NCI-H345 (cell line): ENCODE data around the gene ZNF385B.
"Not testable (repeated sequence)": the region's sequence is repeated elsewhere in the genome, so short reads cannot be mapped to it uniquely, and the experiment has no call there.

Source experiments
- DNase-seq: peaks from one replicate; lab custom pipeline; 2025; lab: John Stamatoyannopoulos, UW

Gene ZNF385B

DNA sequence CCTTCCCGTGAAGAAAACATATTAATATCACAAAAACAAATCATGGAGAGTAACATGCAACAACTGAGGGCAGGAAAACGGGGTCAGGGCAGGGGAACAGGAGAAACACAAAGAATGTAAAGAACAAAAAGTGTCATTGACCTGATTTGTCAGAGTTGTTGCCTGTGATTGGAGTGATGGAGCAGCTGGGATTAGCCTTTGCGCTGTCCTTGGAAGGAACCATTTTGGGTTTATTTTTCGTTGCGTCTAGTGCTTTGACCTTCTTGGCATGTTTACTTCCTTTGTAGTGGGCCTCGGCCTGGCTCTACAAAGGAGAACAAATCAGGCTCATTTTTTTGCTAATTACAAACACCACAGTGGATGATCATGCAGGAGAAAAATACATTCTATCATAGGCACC lies 378.3 kb downstream of the ZNF385B start:
- no peak for DNase-seq

DNA sequence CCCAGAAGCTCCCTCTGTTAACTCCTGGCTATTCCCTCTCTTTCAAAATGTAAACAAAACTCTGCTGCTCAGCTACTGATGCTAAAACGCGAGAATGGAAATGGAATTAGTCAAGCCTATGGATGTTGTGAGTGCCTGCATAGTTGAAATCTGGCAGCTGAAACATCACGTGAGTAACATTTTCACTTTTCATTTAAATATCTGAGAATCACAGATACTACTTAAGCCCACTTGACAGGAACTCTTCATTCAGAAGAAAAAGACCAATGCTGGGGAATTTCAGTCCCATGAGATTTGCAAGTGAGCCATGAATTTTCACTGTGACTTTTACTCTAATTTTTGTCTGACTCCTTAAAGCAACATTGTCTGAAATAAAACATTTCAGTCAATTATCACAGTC lies 381.5 kb downstream of the ZNF385B start:
- DNase-seq: no peak

DNA sequence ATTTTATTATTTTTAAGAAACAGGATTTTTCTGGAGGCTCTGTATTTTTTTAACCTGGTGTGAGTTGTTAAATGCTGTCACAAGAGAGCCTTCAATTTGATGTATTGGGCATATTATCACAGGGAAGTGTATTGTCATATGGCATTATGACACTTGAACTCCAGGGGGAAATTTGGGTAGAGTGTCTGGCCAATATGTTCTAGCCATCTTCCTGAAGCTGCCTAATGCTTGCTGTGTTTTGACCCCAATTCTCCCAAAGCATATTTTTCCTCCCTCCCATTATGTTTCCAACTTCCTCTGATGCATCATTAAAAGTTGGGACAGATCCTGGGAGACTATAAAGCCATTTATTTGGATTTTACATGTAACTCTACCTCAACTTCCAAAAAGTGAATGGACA lies 382.6 kb downstream of the ZNF385B start:
- DNase-seq: no peak

DNA sequence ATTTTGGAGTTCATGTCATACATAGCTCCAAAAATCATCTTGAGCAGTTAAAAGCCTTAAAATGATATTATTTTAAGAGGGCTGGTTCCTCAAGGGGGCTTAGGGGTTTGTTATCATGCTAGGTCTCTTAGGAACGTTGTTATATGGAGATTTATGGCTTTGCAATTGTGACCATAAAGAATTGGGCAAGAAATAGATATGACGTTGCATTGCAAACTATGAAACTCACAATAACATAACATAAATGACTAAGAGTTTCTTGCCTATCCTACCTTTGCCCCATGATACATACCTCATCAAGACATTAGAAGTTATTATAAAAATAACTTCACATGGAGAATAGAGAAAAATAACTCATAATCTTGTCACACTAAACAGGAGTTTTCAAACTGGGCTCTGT lies 390.4 kb downstream of the ZNF385B start:
- DNase-seq: no peak

DNA sequence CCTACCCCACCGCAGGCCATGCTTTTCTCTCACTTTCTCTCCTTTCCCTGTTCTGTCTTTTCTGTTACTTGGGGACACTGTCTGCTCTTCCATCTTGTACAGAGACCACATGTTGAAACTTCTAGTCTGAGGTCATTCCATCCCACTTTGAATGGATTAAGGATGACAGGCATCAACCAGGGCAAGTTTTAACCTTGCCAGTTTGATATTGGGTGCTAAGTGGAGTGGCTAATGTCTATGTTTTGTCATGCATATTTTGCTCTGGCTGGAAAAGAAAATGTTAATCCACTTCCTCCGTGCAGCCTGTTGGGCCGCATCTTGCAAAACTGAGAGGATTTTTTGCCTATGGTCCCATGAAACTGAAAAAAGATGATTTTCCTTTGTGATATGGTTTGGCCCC lies 391.3 kb downstream of the ZNF385B start:
- no peak for DNase-seq

DNA sequence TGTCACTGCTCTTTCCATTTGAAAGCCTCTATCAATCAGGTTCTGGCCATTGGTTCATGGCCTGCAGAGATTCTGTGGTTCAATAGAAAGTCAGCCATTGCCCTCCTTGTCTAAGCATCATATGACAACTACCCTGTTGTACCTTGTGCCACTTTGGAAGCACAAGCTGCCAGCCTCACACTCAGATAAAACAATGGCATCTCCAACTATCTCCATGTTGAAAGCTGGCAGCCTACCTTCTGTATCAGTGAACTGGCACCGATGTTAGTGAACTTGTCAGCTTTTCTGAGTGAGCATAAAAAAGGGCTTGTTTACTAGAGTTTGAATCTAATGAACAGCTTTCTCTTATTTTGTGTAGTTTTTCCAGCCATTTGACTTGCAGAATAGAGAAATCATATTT lies 393.5 kb downstream of the ZNF385B start:
- DNase-seq: no peak

DNA sequence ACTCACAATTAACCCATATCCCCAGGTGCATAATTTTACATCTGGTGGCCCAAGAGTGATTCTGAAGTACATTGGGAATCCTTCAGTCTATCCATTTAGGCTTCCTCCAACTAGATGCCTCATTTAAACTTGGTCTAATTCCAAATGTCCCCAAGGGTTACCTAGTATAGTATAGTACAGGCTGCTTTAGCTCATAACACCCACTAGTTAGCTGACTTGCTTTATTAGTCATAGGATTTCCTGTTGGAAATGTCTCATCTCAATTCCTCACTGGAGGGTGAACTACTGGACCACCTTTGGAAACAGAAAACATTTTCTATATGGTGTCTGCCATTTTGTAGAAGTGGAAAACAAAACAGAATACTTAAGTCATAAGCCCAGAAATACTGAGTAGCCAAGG lies 394.3 kb downstream of the ZNF385B start:
- no peak for DNase-seq

DNA sequence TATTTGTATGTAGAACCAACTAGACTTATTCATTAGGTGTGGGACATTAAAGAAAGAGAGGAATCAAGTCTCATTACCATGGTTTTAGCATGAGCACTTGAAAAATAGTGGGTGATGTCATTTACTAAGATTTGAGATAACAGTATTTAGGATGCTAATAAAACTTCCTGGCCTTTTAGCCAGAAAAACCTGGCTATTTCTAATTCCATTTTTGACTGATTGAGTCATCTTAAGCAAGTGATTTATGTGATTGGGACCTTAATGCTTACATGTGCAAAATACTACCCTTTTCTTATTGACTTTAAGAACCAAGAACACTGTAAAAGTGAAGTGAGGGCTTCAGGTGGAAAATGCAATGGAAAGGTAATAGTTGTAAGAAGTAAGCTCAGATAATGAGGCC lies 400.0 kb downstream of the ZNF385B start:
- no peak for DNase-seq

DNA sequence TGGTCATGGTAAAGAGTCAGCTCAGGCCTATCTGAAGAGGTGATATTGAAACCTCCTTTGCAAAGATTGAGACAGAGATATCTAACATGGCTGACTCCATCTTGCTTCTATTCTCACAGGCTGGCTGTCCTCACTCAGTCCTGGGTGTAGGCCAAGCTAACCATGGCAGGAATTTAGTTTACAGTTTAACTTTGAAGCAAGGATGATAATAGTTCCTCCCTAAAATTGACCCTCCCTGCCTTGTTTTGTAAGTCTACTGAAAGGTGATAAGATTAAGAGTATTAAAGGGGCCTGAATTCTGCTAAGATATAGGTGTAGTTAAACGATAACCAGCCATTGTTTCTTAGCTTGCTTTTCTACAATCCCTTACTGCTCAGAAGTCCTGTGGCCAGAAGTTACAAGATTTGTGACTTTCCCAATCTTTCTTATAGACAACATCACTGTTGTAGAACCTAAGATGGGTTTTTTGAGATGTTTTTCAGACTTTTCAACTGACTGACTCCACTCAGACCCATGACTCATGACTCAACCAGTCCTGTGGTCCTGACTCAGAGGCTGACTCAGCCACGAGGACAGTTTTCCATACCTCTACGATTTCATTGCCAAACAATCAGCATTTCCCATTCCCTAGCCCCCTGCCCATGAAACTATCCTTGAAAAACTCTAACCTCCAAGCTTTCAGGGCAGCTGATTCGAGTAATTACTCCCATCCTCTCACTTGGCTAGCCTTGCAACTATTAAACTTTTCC lies 401.1 kb downstream of the ZNF385B start:
- DNase-seq: no peak

DNA sequence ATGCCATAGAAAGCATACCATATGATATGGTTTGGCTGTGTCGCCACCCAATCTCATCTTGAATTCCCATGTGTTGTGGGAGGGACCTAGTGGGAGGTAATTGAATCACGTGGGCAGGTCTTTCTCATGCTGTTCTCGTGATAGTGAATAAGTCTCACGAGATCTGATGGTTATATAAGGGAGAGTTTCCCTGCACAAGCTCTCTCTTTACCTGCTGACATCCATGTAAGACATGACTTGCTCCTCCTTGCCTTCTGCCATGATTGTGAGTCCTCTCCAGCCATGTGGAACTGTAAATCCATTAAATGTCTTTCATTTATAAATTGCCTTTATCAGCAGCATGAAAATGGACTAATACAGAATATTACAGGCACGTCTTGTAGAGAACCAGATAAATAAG lies 403.3 kb downstream of the ZNF385B start:
- DNase-seq: not testable (repeated sequence)

DNA sequence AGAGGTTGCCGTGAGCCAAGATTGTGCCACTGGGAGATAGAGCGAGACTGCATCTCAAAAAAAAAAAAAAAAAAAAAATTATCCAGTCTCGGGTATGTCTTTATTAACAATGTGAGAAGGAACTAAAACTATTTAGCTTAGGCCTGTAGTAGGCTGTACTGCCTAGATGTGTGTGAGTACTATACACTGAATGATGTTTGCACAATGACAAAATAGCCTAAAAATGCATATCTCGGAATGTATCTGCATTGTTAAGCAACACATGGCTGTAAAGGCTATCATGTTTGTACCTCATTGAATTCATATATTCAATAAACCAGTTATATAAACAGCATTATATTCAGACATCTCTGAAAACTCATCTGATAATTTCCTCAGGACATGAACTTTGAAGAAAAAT lies 405.6 kb downstream of the ZNF385B start:
- no peak for DNase-seq

DNA sequence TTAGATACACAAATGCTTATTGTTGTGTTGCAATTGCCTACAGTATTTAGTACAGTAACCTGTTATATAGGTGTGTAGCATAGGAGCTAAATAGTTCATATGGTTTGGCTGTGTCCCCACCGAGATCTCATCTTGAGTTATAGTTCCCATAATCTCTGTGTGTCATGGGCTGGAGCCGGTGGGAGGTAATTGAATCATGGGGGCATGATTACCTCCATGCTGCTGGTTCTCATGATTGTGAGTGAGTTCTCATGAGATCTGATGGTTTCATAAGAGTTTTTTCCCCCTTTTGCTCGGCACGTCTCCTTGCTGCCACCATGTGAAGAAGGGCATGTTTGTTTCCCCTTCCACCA lies 406.3 kb downstream of the ZNF385B start:
- DNase-seq: no peak

DNA sequence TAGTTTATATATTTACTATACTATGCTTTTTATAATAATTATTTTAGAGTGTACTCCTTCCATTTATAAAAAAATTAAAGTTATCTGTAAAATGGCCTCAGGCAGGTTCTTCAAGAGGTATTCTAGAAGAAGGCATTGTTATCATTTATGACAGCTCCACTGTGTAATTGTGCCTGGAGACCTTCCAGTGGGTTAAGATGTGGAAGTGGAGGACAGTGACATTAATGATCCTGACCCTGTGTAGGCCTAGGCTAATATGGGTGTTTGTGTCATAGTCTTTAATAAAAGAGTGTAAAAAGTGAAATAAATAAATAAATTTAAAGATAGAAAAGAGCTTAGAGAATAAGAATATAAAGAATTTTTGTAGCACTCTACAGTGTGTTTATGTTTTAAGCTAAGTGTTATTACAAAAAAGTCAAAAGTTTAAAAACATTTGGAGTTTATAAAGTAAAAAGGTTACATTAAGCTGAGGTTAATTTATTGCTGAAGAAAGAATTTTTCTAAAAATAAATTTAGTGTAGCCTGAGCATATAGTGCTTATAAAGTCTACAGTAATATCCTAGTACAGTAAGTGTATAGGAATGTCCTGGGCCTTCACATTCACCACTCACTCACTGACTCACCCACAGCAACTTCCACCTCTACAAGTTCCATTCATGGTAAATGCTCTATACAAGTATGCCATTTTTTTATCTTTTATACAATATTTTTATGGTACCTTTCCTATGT lies 406.8 kb downstream of the ZNF385B start:
- no peak for DNase-seq

DNA sequence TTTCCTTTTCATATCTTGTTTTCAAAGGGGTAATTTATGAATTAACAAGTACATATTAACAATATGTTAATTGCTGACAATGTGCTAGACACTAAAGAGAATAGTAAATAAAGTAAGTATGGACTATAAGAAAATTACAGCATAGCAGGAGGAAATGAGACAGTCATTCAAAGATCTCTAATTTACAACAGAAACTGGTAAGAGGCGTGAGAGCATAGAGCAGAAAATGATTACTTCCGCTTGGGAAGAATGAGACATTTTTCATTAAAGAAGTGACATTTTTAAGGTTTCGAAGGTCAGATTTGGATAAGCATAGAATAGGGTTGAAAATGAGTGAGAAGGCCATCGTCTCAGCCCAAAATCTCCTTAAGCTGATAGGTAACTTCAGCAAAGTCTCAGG lies 412.4 kb downstream of the ZNF385B start:
- DNase-seq: no peak

DNA sequence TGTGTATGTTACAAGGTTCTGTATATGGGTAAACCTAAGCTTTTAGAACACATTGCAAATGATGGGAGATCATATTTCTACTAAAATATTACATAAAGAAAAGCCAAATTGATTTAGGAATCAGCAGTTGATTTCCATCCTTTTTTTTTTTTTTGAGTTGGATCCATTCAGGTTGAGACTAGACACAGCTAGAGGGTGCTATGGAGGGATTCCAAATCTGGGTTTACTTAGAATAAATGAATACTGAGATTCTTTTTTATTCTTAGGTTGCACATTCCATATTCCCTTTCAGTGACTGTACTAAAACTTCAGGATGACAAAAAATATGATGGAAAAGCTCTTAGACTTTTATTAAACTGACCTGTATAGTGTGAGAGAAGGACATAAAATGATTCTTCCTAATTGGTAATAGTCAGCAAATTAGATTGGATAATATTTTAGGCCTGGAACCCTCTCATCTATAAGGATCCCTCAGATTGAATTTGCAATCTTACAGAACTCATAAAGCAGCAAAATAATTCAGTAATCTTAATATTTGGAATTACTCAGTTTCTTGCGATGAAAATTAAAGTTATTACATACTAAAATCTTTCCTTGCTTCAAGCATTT lies 413.5 kb downstream of the ZNF385B start:
- DNase-seq: no peak

DNA sequence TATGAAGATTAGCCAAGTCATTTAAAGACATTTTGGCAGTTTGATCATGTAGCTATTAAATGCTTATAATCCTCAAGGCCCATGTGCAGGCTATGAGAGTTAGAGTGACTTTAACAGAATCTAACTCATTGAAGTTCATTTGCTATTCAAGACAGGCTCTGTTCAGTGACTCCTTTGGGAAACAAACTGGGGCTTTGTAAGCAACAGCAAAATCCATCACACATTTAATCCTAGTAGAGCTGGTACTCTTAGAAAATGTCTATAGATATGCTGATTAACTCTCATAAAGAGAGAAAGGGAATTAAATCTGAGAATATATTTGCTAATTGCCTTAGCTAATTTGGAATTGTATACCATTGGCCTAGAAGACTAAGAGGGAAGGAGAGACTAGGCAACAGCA lies 414.0 kb downstream of the ZNF385B start:
- DNase-seq: no peak

DNA sequence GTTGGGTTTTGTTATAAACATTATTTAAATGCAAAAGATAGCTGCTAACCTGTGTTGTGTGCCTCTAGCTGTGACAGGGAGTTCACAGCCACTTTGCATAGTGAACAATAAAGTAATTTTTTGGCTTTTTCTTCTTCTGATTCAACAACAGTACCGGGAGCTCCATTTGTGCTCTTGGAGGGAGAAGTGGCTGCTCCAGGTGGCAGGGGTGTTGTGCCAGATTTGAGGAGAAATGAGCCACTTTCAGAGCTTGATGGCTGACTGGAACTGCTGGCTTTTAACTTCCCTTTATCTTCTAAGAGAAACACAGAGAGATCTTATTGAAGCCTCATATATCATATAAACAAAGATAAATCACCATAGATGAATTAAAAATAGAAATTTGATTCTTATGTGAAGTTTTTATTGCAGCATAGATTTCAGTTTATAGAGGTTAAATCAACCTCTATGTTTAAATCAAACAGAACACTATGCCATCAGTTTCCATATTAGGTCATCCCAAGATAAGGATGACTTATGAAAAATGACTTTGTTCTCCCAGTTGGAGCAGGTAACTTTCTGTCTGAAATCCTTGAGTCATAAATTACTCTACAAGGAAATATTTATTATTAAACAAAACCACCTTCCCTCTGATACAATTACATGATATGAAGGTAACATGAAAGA lies 414.8 kb downstream of the ZNF385B start:
- no peak for DNase-seq

DNA sequence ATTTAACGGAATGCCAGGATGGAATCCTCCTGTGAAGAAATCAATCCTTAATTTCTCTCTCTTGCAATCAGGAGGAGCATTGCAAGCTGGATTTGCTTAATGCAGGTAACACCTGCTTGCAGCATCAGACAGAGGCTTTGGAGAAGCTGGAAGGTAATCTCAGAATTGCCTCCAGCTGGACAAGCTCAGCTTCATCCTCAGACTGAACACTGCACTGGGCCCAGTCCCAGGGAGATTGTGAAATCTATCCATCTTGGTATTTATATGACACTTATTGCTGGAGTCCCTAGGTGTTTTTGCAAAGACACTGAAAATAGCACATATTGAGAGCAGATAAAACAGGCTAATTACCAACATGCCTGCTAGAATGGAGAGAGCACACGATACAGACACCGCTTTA lies 417.4 kb downstream of the ZNF385B start:
- no peak for DNase-seq

DNA sequence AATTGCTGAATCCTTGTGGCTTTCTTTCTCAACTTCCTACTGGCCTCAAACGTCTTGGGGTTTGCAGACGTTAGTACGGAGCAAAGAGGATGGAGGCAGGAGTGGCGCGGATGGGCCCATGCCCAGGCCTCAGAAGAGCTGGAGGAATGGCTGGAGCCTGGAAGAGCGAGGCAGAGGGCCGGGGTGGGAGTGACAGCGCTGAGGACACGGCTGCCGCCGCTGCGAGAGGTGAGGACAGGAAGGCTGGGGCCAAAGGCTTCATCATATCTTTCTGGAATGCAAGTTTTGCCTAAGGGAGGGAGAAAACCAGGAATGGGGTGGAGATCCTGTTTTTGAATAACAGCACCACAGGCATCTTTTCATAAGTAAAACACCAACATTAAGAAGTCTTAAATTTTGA lies 418.2 kb downstream of the ZNF385B start:
- no peak for DNase-seq

DNA sequence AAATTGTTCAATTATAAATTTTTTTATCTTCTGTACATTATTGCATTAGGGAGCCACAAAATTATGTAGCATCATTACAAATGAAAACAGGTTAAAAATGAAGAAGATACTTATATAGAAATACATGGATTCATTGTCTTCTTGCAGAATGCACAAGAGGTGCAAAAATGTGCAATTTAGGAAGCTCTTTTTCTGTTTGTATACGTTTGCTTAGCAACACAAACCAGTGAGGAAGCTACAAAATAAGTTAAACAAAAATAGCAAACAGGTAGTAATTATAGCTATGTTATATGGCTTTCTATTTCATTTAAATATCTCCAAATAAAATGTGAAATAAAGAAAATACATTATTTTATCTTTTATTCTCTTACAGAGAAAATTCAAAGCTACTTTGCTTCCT lies 419.2 kb downstream of the ZNF385B start:
- DNase-seq: no peak

DNA sequence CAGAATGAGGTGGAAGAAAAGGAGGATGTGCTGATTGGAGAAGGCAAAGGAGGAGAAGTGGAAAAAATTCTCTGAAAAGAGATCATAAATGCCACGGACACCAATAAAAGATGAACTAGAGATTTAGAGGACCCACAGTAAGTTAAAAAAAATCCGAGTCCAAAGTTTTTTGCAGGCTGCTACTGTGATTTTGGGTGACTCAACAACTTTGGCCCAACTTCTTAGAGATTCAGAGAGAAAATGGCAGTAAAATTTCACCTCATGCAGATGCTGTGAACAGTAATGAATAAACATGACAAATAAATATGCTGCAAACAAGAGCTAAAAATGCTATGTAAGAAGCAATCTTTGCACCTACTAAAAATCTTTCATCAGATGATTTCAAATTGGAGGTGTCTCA lies 419.9 kb downstream of the ZNF385B start:
- DNase-seq: no peak

DNA sequence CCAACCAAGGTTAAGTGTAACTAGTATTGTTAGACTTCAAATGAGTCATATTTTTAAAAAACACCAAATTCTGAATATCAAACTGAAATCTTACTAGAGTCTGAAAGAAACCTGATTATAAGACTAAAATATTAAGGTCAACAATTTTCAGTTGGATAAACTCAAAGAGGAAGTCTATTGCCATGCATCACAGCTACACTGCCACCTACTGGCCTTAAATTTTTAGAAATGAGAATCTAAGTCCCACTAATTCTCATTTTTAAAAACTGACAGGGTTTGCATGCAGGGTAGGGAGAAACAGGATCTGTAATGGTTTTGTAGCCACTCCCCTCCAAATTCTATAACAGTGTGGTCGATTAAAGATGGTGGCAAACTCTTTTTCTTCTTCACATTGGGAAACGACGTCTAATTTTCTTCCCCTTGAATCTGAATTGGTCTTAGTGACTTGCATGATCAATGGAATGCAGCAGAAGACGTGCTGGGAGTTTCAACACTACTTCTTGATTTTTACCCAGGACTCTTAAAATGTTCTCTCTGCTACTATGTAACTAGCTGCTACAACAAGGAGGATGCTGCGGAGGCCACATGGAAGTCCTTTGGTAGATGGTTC lies 420.7 kb downstream of the ZNF385B start:
- DNase-seq: peak; percentile 16

DNA sequence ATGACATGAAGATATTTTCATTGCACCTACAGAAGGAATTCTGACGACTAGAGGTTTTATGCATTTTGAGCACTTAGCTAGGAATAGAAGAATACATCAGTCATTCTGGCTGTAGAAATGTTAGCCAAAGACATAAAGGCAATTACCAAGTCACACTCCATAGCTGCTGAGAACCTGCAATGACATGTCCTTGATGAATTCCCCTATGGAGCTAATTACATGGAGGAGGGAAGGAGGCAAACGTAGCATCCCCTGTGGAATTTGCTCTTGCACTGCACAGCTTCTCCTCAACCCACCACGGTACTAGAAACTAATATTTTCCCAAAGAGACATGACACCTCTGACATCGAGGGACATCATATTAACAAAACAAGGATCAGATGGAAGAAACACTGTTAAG lies 422.8 kb downstream of the ZNF385B start:
- no peak for DNase-seq
